ENCODE results near the gene ZFP36L1. TPM values are rescaled to one million over a fixed set of nuclear protein-coding genes. Genes with fewer than 3 reads are reported as not detected.

The ZFP36L1 gene
- total RNA-seq, 1 donor from 2014 or later = 8.7 TPM

DNA sequence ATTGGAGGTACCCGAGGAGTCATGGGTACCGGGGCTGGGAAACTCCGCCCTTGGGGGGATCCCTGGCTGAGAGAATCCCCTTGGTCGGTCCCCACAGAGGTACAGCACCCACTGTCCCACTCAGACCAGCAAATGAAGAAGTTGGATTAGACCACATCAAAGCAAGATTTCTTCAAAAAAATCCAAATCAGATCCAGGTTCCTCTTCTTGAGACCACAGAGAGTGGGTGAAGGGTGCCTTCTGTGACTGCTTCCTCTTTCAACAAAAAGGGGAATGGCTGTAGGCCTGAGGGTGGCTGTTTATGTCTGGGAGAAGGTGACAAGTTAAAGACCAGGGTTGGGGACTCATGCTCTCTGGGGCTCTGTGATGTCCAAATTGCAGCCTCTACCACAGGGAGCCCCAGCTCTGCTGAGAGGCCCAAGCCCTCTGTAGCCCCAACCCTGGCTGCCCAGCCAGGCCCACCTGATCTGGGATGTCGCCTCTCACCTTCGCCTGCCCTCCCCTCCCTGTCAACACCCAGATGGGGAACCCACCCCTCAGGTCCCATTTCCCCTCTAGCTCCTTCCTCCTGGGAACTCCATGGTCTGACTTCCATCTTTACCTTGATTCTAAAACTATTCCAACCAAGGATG lies 50.9 kb downstream of the ZFP36L1 start:
- DNase-seq (ENCODE audit: low read depth in 2 of 2) = no peak

GRCh38 chr14:68741477-68741791 lies 51.4 kb downstream of the ZFP36L1 start:
- DNase-seq (ENCODE audit: low read depth in 2 of 2) = no peak

GRCh38 chr14:68740788-68741476 lies 51.9 kb downstream of the ZFP36L1 start:
- DNase-seq (ENCODE audit: low read depth in 2 of 2) = no peak

DNA sequence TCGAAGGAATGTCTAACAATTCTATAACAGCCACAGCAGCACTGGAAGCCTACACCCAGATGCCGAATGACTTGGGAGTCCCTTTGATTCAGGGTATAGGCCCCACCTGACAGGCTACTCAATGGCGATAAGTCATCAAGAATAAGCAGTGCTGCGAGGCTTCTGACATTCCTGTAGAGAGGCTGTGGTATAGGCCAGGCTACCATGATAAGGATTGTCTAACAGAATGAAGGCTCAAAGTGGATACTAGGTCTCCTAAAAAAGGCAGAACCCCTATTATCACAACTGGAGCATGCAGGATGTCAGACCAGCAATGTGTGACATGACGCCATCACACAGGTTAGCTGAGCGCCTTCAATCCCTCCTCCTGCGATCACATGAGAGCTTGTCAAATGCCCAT lies 53.2 kb downstream of the ZFP36L1 start:
- DNase-seq (ENCODE audit: low read depth in 2 of 2) = no peak

DNA sequence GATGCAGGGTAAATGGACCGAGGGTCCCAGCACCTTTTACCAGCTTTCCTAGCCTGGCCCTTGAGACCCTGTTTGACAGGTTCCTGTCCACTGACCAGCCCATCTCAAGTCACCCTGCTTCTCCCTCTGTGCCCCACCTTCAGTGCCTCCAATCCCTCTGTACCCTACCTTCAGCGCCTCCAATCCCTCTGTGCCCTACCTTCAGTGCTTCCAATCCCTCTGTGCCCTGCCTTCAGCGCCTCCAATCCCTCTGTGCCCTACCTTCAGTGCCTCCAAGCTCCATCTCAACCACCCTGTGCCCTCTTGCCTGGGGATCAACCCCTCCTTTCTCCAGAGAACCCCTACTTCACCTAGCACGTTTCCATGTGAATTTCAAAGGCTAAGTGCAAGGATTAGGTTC lies 54.3 kb downstream of the ZFP36L1 start:
- DNase-seq (ENCODE audit: low read depth in 2 of 2) = no peak

Other genes with a start within 250 kb of the ZFP36L1 start
- 169 and 219 TPM in 2 replicates for gene ACTN1, start 186.2 kb upstream of the ZFP36L1 start, total RNA-seq

Data from lung microvascular endothelial cell (primary cell).